ENCODE measurements around the gene SPATA46. TPM values are rescaled to one million over a fixed set of nuclear protein-coding genes. Genes with fewer than 3 reads are reported as not detected.

Gene SPATA46
- total and polyA plus RNA-seq, 2 experiments from 2014 or later, result not detected

DNA sequence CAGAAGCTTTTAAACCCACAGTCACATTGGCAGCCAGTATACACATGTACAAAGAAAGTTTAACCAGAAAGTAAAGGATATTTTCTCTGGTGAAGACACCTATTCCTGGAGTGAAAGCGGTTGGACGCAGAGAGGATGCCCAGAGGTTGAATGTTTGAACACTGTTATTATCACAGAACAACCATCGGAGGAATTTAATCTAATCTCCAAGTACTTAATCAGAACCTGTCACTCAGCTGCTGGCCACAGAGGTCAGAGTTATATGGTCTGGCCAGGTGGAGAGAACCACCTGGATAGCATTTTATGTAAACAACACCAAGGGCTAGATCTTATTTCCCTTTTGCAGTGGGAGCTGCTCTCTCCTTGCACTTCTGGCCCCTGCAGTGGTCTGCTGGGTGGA lies 29.4 kb downstream of the SPATA46 start:
- no peaks in the 10 kb centered on the region for H3K27me3 ChIP-seq (ENCODE audit: insufficient read depth)
- TF ChIP-seq EZH2phosphoT487 (IDR thresholded peaks at IDR 0.05; ENCODE audit: unreplicated experiment) (no peak), ZNF331 (CRISPR knock-in tag; IDR thresholded peaks at IDR 0.05; ENCODE audit: low read depth) (no peak)
- TF ChIP-seq, protein P1, sequence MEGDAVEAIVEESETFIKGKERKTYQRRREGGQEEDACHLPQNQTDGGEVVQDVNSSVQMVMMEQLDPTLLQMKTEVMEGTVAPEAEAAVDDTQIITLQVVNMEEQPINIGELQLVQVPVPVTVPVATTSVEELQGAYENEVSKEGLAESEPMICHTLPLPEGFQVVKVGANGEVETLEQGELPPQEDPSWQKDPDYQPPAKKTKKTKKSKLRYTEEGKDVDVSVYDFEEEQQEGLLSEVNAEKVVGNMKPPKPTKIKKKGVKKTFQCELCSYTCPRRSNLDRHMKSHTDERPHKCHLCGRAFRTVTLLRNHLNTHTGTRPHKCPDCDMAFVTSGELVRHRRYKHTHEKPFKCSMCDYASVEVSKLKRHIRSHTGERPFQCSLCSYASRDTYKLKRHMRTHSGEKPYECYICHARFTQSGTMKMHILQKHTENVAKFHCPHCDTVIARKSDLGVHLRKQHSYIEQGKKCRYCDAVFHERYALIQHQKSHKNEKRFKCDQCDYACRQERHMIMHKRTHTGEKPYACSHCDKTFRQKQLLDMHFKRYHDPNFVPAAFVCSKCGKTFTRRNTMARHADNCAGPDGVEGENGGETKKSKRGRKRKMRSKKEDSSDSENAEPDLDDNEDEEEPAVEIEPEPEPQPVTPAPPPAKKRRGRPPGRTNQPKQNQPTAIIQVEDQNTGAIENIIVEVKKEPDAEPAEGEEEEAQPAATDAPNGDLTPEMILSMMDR (conservative IDR thresholded peaks at IDR 0.05; ENCODE audit: low read depth in 2 of 2), result no peak
- no peaks in the 10 kb centered on the region for H4K20me1 ChIP-seq (replicated peaks; ENCODE audit: insufficient read depth)
- no peaks in the 10 kb centered on the region for H3K4me1 ChIP-seq (ENCODE audit: insufficient read depth)
- peaks cover 4% of the 10 kb centered on the region for H3K27me3 Mint-ChIP-seq (ENCODE audit: insufficient read depth, low read depth, poor library complexity)
- H3K27ac ChIP-seq (ENCODE audit: low read depth), result no peak overlapping the region
- H3K4me2 ChIP-seq, result no peak overlapping the region
- H3F3A ChIP-seq (replicated peaks; ENCODE audit: low read depth), result no peaks in the 10 kb centered on the region
- H3K79me2 ChIP-seq (replicated peaks; ENCODE audit: insufficient read depth), result no peaks in the 10 kb centered on the region
- no peak for ATAC-seq
- no peak overlapping the region for H3K4me3 ChIP-seq
- DNase-seq (ENCODE audit: low spot score), result no peak
- no peak overlapping the region for H2AFZ ChIP-seq
- H3K36me3 ChIP-seq (ENCODE audit: insufficient read depth), result no peaks in the 10 kb centered on the region
- no peak overlapping the region for H3K27ac Mint-ChIP-seq
- H3K36me3 Mint-ChIP-seq (ENCODE audit: low read depth), result peaks cover 10% of the 10 kb centered on the region; the same call in 2 of the 3 replicates
- no peaks in the 10 kb centered on the region for H3K9me3 Mint-ChIP-seq
- no peak overlapping the region for H3K4me3 Mint-ChIP-seq
- peaks cover 7% of the 10 kb centered on the region for H3K4me1 Mint-ChIP-seq
- 0 out of 2 replicates have a peak, but pooled peaks cover 6% of the 10 kb centered on the region for H3K9me2 ChIP-seq (ENCODE audit: insufficient read depth)

DNA sequence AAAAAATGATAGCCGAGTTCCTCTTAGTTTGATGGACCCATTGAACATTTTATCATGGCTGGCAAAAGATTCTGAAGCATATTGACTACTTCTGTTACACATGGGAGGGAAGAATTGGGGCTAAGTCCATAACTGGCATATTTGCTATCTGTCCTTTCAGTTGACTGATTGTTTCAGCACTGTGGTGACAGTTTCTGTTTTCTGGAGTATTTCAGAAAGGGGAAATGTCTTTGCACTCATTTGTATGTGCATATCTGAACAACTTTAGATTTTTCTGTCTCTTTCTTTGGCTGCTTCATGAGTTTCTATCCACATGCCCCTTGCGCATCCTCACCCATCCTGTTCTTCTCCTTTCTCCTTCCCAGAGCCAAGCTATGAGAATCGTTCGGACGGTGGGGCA lies 33.2 kb downstream of the SPATA46 start:
- H3K4me3 Mint-ChIP-seq, result no peak overlapping the region
- H3K4me1 ChIP-seq (ENCODE audit: insufficient read depth), result no peaks in the 10 kb centered on the region
- H3K4me3 ChIP-seq, result no peak overlapping the region
- DNase-seq (ENCODE audit: low spot score), result no peak
- no peak for ATAC-seq
- H3K36me3 Mint-ChIP-seq (ENCODE audit: low read depth), result peaks cover 10% of the 10 kb centered on the region; the same call in 2 of the 3 replicates
- H3K79me2 ChIP-seq (replicated peaks; ENCODE audit: insufficient read depth), result no peaks in the 10 kb centered on the region
- H3K27me3 ChIP-seq (ENCODE audit: insufficient read depth), result no peaks in the 10 kb centered on the region
- no peak overlapping the region for H3K4me2 ChIP-seq
- no peaks in the 10 kb centered on the region for H3K9me3 Mint-ChIP-seq
- no peak overlapping the region for H2AFZ ChIP-seq
- 0 out of 2 replicates have a peak, but pooled peaks cover 10% of the 10 kb centered on the region for H3K9me2 ChIP-seq (ENCODE audit: insufficient read depth)
- H3K27me3 Mint-ChIP-seq (ENCODE audit: insufficient read depth, low read depth, poor library complexity), result no peaks in the 10 kb centered on the region
- H3F3A ChIP-seq (replicated peaks; ENCODE audit: low read depth), result no peaks in the 10 kb centered on the region
- H3K27ac Mint-ChIP-seq, result no peak overlapping the region
- H4K20me1 ChIP-seq (replicated peaks; ENCODE audit: insufficient read depth), result no peaks in the 10 kb centered on the region
- H3K27ac ChIP-seq (ENCODE audit: low read depth), result no peak overlapping the region
- H3K4me1 Mint-ChIP-seq, result peaks cover 2% of the 10 kb centered on the region; the same call in 2 of the 3 replicates
- no peaks in the 10 kb centered on the region for H3K36me3 ChIP-seq (ENCODE audit: insufficient read depth)
- TF ChIP-seq NANOG (IDR thresholded peaks at IDR 0.05; ENCODE audit: borderline replicate concordance) (no peak), STAT1 (IDR thresholded peaks at IDR 0.05; ENCODE audit: unreplicated experiment) (no peak), POLR2AphosphoS5 (IDR thresholded peaks at IDR 0.05; ENCODE audit: low read depth) (no peak), EZH2phosphoT487 (IDR thresholded peaks at IDR 0.05; ENCODE audit: unreplicated experiment) (no peak), ZNF114 (CRISPR knock-in tag; IDR thresholded peaks at IDR 0.05) (no peak)
- TF ChIP-seq, protein P2, sequence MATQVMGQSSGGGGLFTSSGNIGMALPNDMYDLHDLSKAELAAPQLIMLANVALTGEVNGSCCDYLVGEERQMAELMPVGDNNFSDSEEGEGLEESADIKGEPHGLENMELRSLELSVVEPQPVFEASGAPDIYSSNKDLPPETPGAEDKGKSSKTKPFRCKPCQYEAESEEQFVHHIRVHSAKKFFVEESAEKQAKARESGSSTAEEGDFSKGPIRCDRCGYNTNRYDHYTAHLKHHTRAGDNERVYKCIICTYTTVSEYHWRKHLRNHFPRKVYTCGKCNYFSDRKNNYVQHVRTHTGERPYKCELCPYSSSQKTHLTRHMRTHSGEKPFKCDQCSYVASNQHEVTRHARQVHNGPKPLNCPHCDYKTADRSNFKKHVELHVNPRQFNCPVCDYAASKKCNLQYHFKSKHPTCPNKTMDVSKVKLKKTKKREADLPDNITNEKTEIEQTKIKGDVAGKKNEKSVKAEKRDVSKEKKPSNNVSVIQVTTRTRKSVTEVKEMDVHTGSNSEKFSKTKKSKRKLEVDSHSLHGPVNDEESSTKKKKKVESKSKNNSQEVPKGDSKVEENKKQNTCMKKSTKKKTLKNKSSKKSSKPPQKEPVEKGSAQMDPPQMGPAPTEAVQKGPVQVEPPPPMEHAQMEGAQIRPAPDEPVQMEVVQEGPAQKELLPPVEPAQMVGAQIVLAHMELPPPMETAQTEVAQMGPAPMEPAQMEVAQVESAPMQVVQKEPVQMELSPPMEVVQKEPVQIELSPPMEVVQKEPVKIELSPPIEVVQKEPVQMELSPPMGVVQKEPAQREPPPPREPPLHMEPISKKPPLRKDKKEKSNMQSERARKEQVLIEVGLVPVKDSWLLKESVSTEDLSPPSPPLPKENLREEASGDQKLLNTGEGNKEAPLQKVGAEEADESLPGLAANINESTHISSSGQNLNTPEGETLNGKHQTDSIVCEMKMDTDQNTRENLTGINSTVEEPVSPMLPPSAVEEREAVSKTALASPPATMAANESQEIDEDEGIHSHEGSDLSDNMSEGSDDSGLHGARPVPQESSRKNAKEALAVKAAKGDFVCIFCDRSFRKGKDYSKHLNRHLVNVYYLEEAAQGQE (IDR thresholded peaks at IDR 0.05; ENCODE audit: unreplicated experiment), result no peak
